Thyroid gland (tissue), 4 donors: ENCODE data around the gene DHH.

Experiments used
- CTCF ChIP-seq, 6 experiments: fragments of 200-600 bp in 3 of 6; fragments of 450-650 bp in 3 of 6; sonication (generic) in 3 of 6; IDR thresholded peaks; one replicate each; pipeline ENCODE4 v1.5.1; 2016 to 2019; ENCODE audit warnings: antibody characterized with exemption in 6 of 6, mild to moderate bottlenecking in 2 of 6, inconsistent platforms in 1 of 6, moderate library complexity in 1 of 6
- POLR2A ChIP-seq, 2 donors: fragments of 450-650 bp; IDR thresholded peaks; one replicate each; pipeline ENCODE4 v1.6.1; 2017; ENCODE audit warnings: antibody characterized with exemption in 2 of 2, mild to moderate bottlenecking in 2 of 2, moderate library complexity in 1 of 2

GRCh38 chr12:49138587-49138986 lies 44.0 kb upstream of the DHH start:
- no peak for TF ChIP-seq CTCF (IDR thresholded peaks at IDR 0.05)
- no peak for TF ChIP-seq POLR2A (IDR thresholded peaks at IDR 0.05)
